SK-N-SH treated with all-trans-retinoic acid at 6 μM for 48 hours (cell line): ENCODE data around the gene SLC2A13.

Experiments used
- ATAC-seq: fragments of 200-7000 bp; cut with Tn5 transposase; 3 replicates; pipeline ENCODE4 v1.9.1; 2020; ENCODE audit warnings: mild to moderate bottlenecking, moderate library complexity
- ARNTL ChIP-seq: fragments of 450-650 bp; formaldehyde crosslinking; IDR thresholded peaks from 2 replicates; pipeline ENCODE4 v1.5.0; 2020; ENCODE audit warnings: low read depth, mild to moderate bottlenecking, moderate library complexity, borderline replicate concordance
- BACH2 ChIP-seq: fragments of 250-450 bp; sonication (Bioruptor Pico); IDR thresholded peaks from 2 replicates; pipeline ENCODE4 v1.9.0; 2021; ENCODE audit warnings: mild to moderate bottlenecking, borderline replicate concordance
- CREB5 ChIP-seq: fragments of 250-450 bp; sonication (Bioruptor Pico); IDR thresholded peaks from 2 replicates; pipeline ENCODE4 v1.5.1; 2020; ENCODE audit warnings: low read depth, mild to moderate bottlenecking, moderate library complexity
- CSDC2 ChIP-seq: fragments of 250-450 bp; sonication (Bioruptor Pico); IDR thresholded peaks from 2 replicates; pipeline ENCODE4 v1.5.0; 2020; ENCODE audit warnings: mild to moderate bottlenecking, moderate library complexity
- CSRNP3 ChIP-seq: fragments of 250-450 bp; sonication (Bioruptor Pico); IDR thresholded peaks from 2 replicates; pipeline ENCODE4 v1.5.1; 2021; ENCODE audit warnings: mild to moderate bottlenecking, moderate library complexity
- ESRRG ChIP-seq: fragments of 250-450 bp; sonication (Bioruptor Pico); IDR thresholded peaks from 2 replicates; pipeline ENCODE4 v1.6.1; 2021; ENCODE audit warnings: mild to moderate bottlenecking
- GLIS3 ChIP-seq: fragments of 250-450 bp; sonication (Bioruptor Pico); IDR thresholded peaks from 2 replicates; pipeline ENCODE4 v1.5.0; 2020; ENCODE audit warnings: mild to moderate bottlenecking, moderate library complexity
- ISL1 ChIP-seq: fragments of 250-450 bp; sonication (Bioruptor Pico); IDR thresholded peaks from 2 replicates; pipeline ENCODE4 v2.1.2; 2022; ENCODE audit warnings: mild to moderate bottlenecking, moderate library complexity
- OSR1 ChIP-seq: fragments of 250-450 bp; sonication (Bioruptor Pico); IDR thresholded peaks from 2 replicates; pipeline ENCODE4 v1.8.0; 2022; ENCODE audit warnings: moderate library complexity, mild to moderate bottlenecking, inconsistent platforms
- POU6F1 ChIP-seq: fragments of 250-450 bp; sonication (Bioruptor Pico); IDR thresholded peaks from 2 replicates; pipeline ENCODE4 v1.8.0; 2021; ENCODE audit warnings: low read depth, mild to moderate bottlenecking, moderate library complexity, borderline replicate concordance
- PPARA ChIP-seq: fragments of 250-450 bp; sonication (Bioruptor Pico); IDR thresholded peaks from 2 replicates; pipeline ENCODE4 v1.5.0; 2020; ENCODE audit warnings: mild to moderate bottlenecking, borderline replicate concordance
- RARB ChIP-seq: fragments of 250-450 bp; sonication (Bioruptor Pico); IDR thresholded peaks from 2 replicates; pipeline ENCODE4 v1.8.0; 2021; ENCODE audit warnings: mild to moderate bottlenecking, moderate library complexity
- SNAI2 ChIP-seq: fragments of 250-450 bp; sonication (Bioruptor Pico); IDR thresholded peaks from 2 replicates; pipeline ENCODE4 v1.5.0; 2020; ENCODE audit warnings: mild to moderate bottlenecking, moderate library complexity
- TCF4 ChIP-seq: fragments of 250-450 bp; sonication (Bioruptor Pico); IDR thresholded peaks from 2 replicates; pipeline ENCODE4 v1.8.0; 2021; ENCODE audit warnings: mild to moderate bottlenecking, moderate library complexity, borderline replicate concordance
- TOX ChIP-seq: fragments of 250-450 bp; sonication (Bioruptor Pico); IDR thresholded peaks from 2 replicates; pipeline ENCODE4 v1.8.0; 2021; ENCODE audit warnings: mild to moderate bottlenecking, moderate library complexity, borderline replicate concordance
- TSHZ2 ChIP-seq: fragments of 250-450 bp; sonication (Bioruptor Pico); IDR thresholded peaks from 2 replicates; pipeline ENCODE4 v1.5.0; 2020; ENCODE audit warnings: mild to moderate bottlenecking, moderate library complexity
- ZC3H10 ChIP-seq: fragments of 250-450 bp; sonication (Bioruptor Pico); IDR thresholded peaks from 2 replicates; pipeline ENCODE4 v1.5.1; 2021; ENCODE audit warnings: mild to moderate bottlenecking, moderate library complexity
- ZFP3 ChIP-seq: fragments of 250-450 bp; sonication (Bioruptor Pico); IDR thresholded peaks from 2 replicates; pipeline ENCODE4 v1.5.0; 2020; ENCODE audit warnings: mild to moderate bottlenecking, moderate library complexity
- ZFP30 ChIP-seq: fragments of 450-650 bp; formaldehyde crosslinking; IDR thresholded peaks from 2 replicates; pipeline ENCODE4 v1.5.0; 2022; ENCODE audit warnings: mild to moderate bottlenecking, moderate library complexity
- ZNF565 ChIP-seq: fragments of 450-650 bp; formaldehyde crosslinking; conservative IDR thresholded peaks from 2 replicates; pipeline ENCODE4 v1.5.0; 2020; ENCODE audit warnings: low read depth, mild to moderate bottlenecking, moderate library complexity
- ZNF70 ChIP-seq: fragments of 450-650 bp; formaldehyde crosslinking; IDR thresholded peaks from 2 replicates; pipeline ENCODE4 v1.5.0; 2020; ENCODE audit warnings: mild to moderate bottlenecking, moderate library complexity
- ZNF8 ChIP-seq: fragments of 450-650 bp; formaldehyde crosslinking; IDR thresholded peaks from 2 replicates; pipeline ENCODE4 v1.5.0; 2020; ENCODE audit warnings: mild to moderate bottlenecking, moderate library complexity

The SLC2A13 gene

GRCh38 chr12:39872425-39872824 is 233.5 kb downstream of the SLC2A13 start:
- peak; percentile 49 for TF ChIP-seq ISL1 (CRISPR knock-in tag)
- peak; percentile 35; the same call in 1 of the 2 replicates for TF ChIP-seq ZC3H10 (CRISPR knock-in tag)
- no peak for TF ChIP-seq ZFP30 (CRISPR knock-in tag)
- TF ChIP-seq, all 23 proteins: peak for 2
- ATAC-seq, result no peak

- no peak for TF ChIP-seq ZC3H10 (CRISPR knock-in tag)
- TF ChIP-seq, all 23 proteins: peak for 0
- no peak for ATAC-seq
Measured at GRCh38 chr12:39868328-39868725, 237.6 kb downstream of the SLC2A13 start.

- ATAC-seq, result no peak
- TF ChIP-seq CREB5, result no peak
- no peak for TF ChIP-seq ZNF565
- TF ChIP-seq CSDC2 (CRISPR knock-in tag), result no peak
- no peak for TF ChIP-seq OSR1 (CRISPR knock-in tag)
- TF ChIP-seq TOX (CRISPR knock-in tag), result no peak
- TF ChIP-seq CSRNP3 (CRISPR knock-in tag), result no peak
- TF ChIP-seq ZFP30 (CRISPR knock-in tag), result no peak
- TF ChIP-seq ZNF8, result no peak
- no peak for TF ChIP-seq RARB (CRISPR knock-in tag)
- no peak for TF ChIP-seq ZNF70 (CRISPR knock-in tag)
Measured at GRCh38 chr12:39867631-39868327, 238.1 kb downstream of the SLC2A13 start.

GRCh38 chr12:39866135-39866534 is 239.7 kb downstream of the SLC2A13 start:
- no peak for TF ChIP-seq GLIS3
- TF ChIP-seq ARNTL (CRISPR knock-in tag), result no peak
- no peak for TF ChIP-seq ZNF565
- TF ChIP-seq SNAI2 (CRISPR knock-in tag), result no peak
- TF ChIP-seq ZNF70 (CRISPR knock-in tag), result no peak
- TF ChIP-seq TCF4 (CRISPR knock-in tag), result no peak
- no peak for TF ChIP-seq POU6F1 (CRISPR knock-in tag)
- TF ChIP-seq BACH2 (CRISPR knock-in tag), result no peak
- TF ChIP-seq ZFP3 (CRISPR knock-in tag), result no peak
- TF ChIP-seq ESRRG, result no peak
- no peak for TF ChIP-seq CREB5
- no peak for TF ChIP-seq ISL1 (CRISPR knock-in tag)
- TF ChIP-seq PPARA, result no peak
- TF ChIP-seq TOX (CRISPR knock-in tag), result no peak
- no peak for TF ChIP-seq CSDC2 (CRISPR knock-in tag)
- TF ChIP-seq ZC3H10 (CRISPR knock-in tag), result no peak
- TF ChIP-seq ZFP30 (CRISPR knock-in tag), result no peak
- no peak for TF ChIP-seq OSR1 (CRISPR knock-in tag)
- TF ChIP-seq ZNF8, result no peak
- ATAC-seq, result no peak

GRCh38 chr12:39860695-39861094 is 245.2 kb downstream of the SLC2A13 start:
- no peak for ATAC-seq
- TF ChIP-seq ZFP3 (CRISPR knock-in tag), result no peak
- no peak for TF ChIP-seq TCF4 (CRISPR knock-in tag)
- no peak for TF ChIP-seq TSHZ2 (CRISPR knock-in tag)
- no peak for TF ChIP-seq GLIS3
- no peak for TF ChIP-seq ZFP30 (CRISPR knock-in tag)
- no peak for TF ChIP-seq ZNF8
- TF ChIP-seq RARB (CRISPR knock-in tag), result no peak
